GM23338 (cell line): Measurements from ENCODE around the gene ZNF385B. TPM values are rescaled to one million over a fixed set of nuclear protein-coding genes. Genes with fewer than 3 reads are reported as not detected.

Source experiments
- ATAC-seq: fragments of 200-7000 bp; cut with Tn5 transposase; 3 replicates; pipeline ENCODE4 v1.9.1; 2020
- DNase-seq: peaks from one replicate; pipeline ENCODE4 v3.0.0-alpha.2; 2015; ENCODE audit warnings: low spot score
- H2AFZ ChIP-seq: fragments of 200-600 bp; sonication (generic); 2 replicates; pipeline ENCODE4 v1.8.0; 2016; ENCODE audit warnings: antibody characterized with exemption, mild to moderate bottlenecking, moderate library complexity
- H3F3A ChIP-seq: fragments of 200-600 bp; sonication (generic); replicated peaks from 2 replicates; pipeline ENCODE4 v1.8.0; 2017; ENCODE audit warnings: antibody characterized with exemption, mixed run types, low read depth
- H3K27ac ChIP-seq: fragments of 200-600 bp; sonication (generic); 2 replicates; pipeline ENCODE4 v1.6.1; 2016; ENCODE audit warnings: low read depth
- H3K27me3 ChIP-seq: fragments of 200-600 bp; sonication (generic); 2 replicates; pipeline ENCODE4 v1.8.0; 2016; ENCODE audit warnings: mild to moderate bottlenecking, mixed run types, moderate library complexity; ENCODE audit not compliant: insufficient read depth
- H3K36me3 ChIP-seq: fragments of 200-600 bp; sonication (generic); 2 replicates; pipeline ENCODE4 v1.8.0; 2016; ENCODE audit warnings: mild to moderate bottlenecking; ENCODE audit not compliant: insufficient read depth
- H3K4me1 ChIP-seq: fragments of 200-600 bp; sonication (generic); 2 replicates; pipeline ENCODE4 v1.8.0; 2016; ENCODE audit warnings: mild to moderate bottlenecking, moderate library complexity; ENCODE audit not compliant: insufficient read depth
- H3K4me2 ChIP-seq: fragments of 200-600 bp; sonication (generic); 2 replicates; pipeline ENCODE4 v1.7.1; 2017; ENCODE audit warnings: mixed run types
- H3K4me3 ChIP-seq: fragments of 200-600 bp; sonication (generic); 2 replicates; pipeline ENCODE4 v1.6.1; 2016; ENCODE audit warnings: mixed run types
- H3K79me2 ChIP-seq: fragments of 200-600 bp; sonication (generic); replicated peaks from 2 replicates; pipeline ENCODE4 v1.8.0; 2017; ENCODE audit warnings: mild to moderate bottlenecking; ENCODE audit not compliant: insufficient read depth
- H3K9me2 ChIP-seq: fragments of 200-600 bp; sonication (generic); 2 replicates; pipeline ENCODE4 v1.8.0; 2017; ENCODE audit not compliant: insufficient read depth
- H4K20me1 ChIP-seq: fragments of 200-600 bp; sonication (generic); replicated peaks from 2 replicates; pipeline ENCODE4 v1.8.0; 2017; ENCODE audit warnings: mild to moderate bottlenecking; ENCODE audit not compliant: insufficient read depth
- H3K27ac Mint-ChIP-seq: 2 replicates; pipeline ENCODE4 v1.8.0; 2020; ENCODE audit warnings: inconsistent platforms, mild to moderate bottlenecking, moderate library complexity, mixed read lengths
- H3K27me3 Mint-ChIP-seq: 3 replicates; pipeline ENCODE4 v1.8.0; 2022; ENCODE audit warnings: low read depth, mild to moderate bottlenecking, moderate library complexity, mixed read lengths, inconsistent platforms; ENCODE audit not compliant: insufficient read depth, poor library complexity
- H3K36me3 Mint-ChIP-seq: 3 replicates; pipeline ENCODE4 v1.8.0; 2021; ENCODE audit warnings: low read depth, mild to moderate bottlenecking, inconsistent platforms, moderate library complexity, mixed read lengths
- H3K4me1 Mint-ChIP-seq: 3 replicates; pipeline ENCODE4 v1.8.0; 2020; ENCODE audit warnings: mild to moderate bottlenecking, inconsistent platforms, mixed read lengths
- H3K4me3 Mint-ChIP-seq: 3 replicates; pipeline ENCODE4 v1.8.0; 2021; ENCODE audit warnings: moderate library complexity, mild to moderate bottlenecking, inconsistent platforms, mixed read lengths
- H3K9me3 Mint-ChIP-seq: 3 replicates; pipeline ENCODE4 v1.8.0; 2020; ENCODE audit warnings: moderate library complexity, mild to moderate bottlenecking, inconsistent platforms, mixed read lengths
- CREB1 ChIP-seq: fragments of 250-450 bp; sonication (Bioruptor Pico); IDR thresholded peaks from 2 replicates; pipeline ENCODE4 v1.5.0; 2020; ENCODE audit warnings: low read depth, mild to moderate bottlenecking, moderate library complexity
- EZH2phosphoT487 ChIP-seq: fragments of 200-600 bp; sonication (generic); IDR thresholded peaks from one replicate; pipeline ENCODE4 v1.8.1; 2018; ENCODE audit warnings: antibody characterized with exemption; ENCODE audit not compliant: unreplicated experiment
- JUNB ChIP-seq: IDR thresholded peaks from one replicate; pipeline ENCODE4 v1.6.1; 2016; ENCODE audit warnings: antibody characterized with exemption; ENCODE audit not compliant: unreplicated experiment
- NANOG ChIP-seq: IDR thresholded peaks from 2 replicates; pipeline ENCODE4 v1.6.1; 2016; ENCODE audit warnings: antibody characterized with exemption, borderline replicate concordance
- POLR2AphosphoS5 ChIP-seq: IDR thresholded peaks from 2 replicates; pipeline ENCODE4 v1.6.1; 2016; ENCODE audit warnings: antibody characterized with exemption, low read depth
- STAT1 ChIP-seq: IDR thresholded peaks from one replicate; pipeline ENCODE4 v1.6.1; 2016; ENCODE audit warnings: antibody characterized with exemption; ENCODE audit not compliant: unreplicated experiment
- ZNF114 ChIP-seq: fragments of 250-450 bp; sonication (Bioruptor Pico); IDR thresholded peaks from 2 replicates; pipeline ENCODE4 v1.5.0; 2020; ENCODE audit warnings: mild to moderate bottlenecking, moderate library complexity
- ZNF331 ChIP-seq: fragments of 250-450 bp; sonication (Bioruptor Pico); IDR thresholded peaks from 2 replicates; pipeline ENCODE4 v1.5.0; 2020; ENCODE audit warnings: low read depth, mild to moderate bottlenecking, moderate library complexity
- ZNF462 ChIP-seq: fragments of 250-450 bp; sonication (Bioruptor Pico); IDR thresholded peaks from 2 replicates; pipeline ENCODE4 v1.5.0; 2020; ENCODE audit warnings: mild to moderate bottlenecking, moderate library complexity
- polyA plus RNA-seq: library from polyadenylated mRNA; unstranded; fragments of >200 nt; fragmentation: Nextera tagmentation; extraction: Ambion mirVana; gene quantifications from 2 replicates; pipeline ENCODE4 v1.2.1, GENCODE V29; 2016
- total RNA-seq: library from RNA; depleted of rRNA; stranded (reverse); fragments of >200 nt; shearing (Covaris generic); gene quantifications from 2 replicates; pipeline ENCODE4 v1.2.3, GENCODE V29; 2014
- TF ChIP-seq, protein P1 (sequence below): IDR thresholded peaks from one replicate; pipeline ENCODE4 v1.6.1; 2018; ENCODE audit warnings: antibody characterized with exemption; ENCODE audit not compliant: unreplicated experiment

The ZNF385B gene
- total and polyA plus RNA-seq, 2 experiments from 2014 or later = 1.5 to 4.6 TPM

DNA sequence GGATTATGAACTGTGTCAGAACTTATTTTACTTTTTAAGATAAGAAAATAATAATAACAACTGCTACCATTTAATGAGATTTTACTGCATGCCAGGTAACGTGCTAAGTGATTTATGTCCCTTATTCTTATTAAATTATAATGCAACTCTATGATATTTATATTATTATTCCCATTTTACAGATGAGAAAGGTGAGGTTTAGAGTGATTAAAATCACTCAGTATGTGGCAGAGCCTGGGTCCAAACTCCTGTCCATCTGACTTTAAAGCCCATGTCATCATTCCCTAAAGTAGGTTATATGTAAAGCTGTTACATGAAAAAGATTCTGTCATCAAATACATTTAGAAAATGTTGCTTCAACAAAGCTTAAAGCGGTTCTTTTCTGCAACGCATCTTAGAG, 308.0 kb downstream of the ZNF385B start:
- no peaks in the 10 kb centered on the region for H4K20me1 ChIP-seq
- no peaks in the 10 kb centered on the region; the same call in 2 of the 3 replicates for H3K9me3 Mint-ChIP-seq
- H3K27me3 ChIP-seq = no peaks in the 10 kb centered on the region
- no peaks in the 10 kb centered on the region for H3F3A ChIP-seq
- H3K4me1 Mint-ChIP-seq = peaks cover 34% of the 10 kb centered on the region
- no peak overlapping the region for H3K27ac ChIP-seq
- no peaks in the 10 kb centered on the region for H3K36me3 ChIP-seq
- TF ChIP-seq EZH2phosphoT487 (no peak), JUNB (no peak), POLR2AphosphoS5 (no peak), ZNF331 (CRISPR knock-in tag) (no peak), STAT1 (no peak), ZNF114 (CRISPR knock-in tag) (no peak), NANOG (no peak)
- no peaks in the 10 kb centered on the region for H3K79me2 ChIP-seq
- H3K9me2 ChIP-seq = no peaks in the 10 kb centered on the region
- DNase-seq (no peak), ATAC-seq (no peak)
- H3K4me3 Mint-ChIP-seq = no peak overlapping the region
- H3K27ac Mint-ChIP-seq = no peak overlapping the region
- no peaks in the 10 kb centered on the region for H3K36me3 Mint-ChIP-seq
- H3K4me1 ChIP-seq = peaks cover 36% of the 10 kb centered on the region
- no peak overlapping the region for H3K4me2 ChIP-seq
- peaks cover 6% of the 10 kb centered on the region for H3K27me3 Mint-ChIP-seq
- no peak overlapping the region for H2AFZ ChIP-seq
- H3K4me3 ChIP-seq = no peak overlapping the region

- Histone ChIP-seq H3K27ac (no peak overlapping the region), H3K9me2 (no peaks in the 10 kb centered on the region), H3K4me3 (0 out of 2 replicates have a peak overlapping the region, but pooled peaks have one; percentile 2), H3K27me3 (no peaks in the 10 kb centered on the region), H4K20me1 (no peaks in the 10 kb centered on the region), H3K79me2 (no peaks in the 10 kb centered on the region), H3K4me2 (peak overlapping the region; percentile 18), H3K4me1 (peaks cover 28% of the 10 kb centered on the region), H2AFZ (no peak overlapping the region), H3K36me3 (no peaks in the 10 kb centered on the region), H3F3A (no peaks in the 10 kb centered on the region)
- ATAC-seq (no peak), DNase-seq (no peak)
- Mint-ChIP-seq H3K36me3 (no peaks in the 10 kb centered on the region), H3K4me3 (no peak overlapping the region), H3K9me3 (no peaks in the 10 kb centered on the region; the same call in 2 of the 3 replicates), H3K4me1 (peaks cover 34% of the 10 kb centered on the region), H3K27me3 (peaks cover 8% of the 10 kb centered on the region), H3K27ac (peak overlapping the region; percentile 43; the same call in 1 of the 2 replicates)
- no peak for TF ChIP-seq EZH2phosphoT487
- TF ChIP-seq NANOG = no peak
- no peak for TF ChIP-seq ZNF331 (CRISPR knock-in tag)
- TF ChIP-seq CREB1 (CRISPR knock-in tag) = no peak
- TF ChIP-seq, protein P1, sequence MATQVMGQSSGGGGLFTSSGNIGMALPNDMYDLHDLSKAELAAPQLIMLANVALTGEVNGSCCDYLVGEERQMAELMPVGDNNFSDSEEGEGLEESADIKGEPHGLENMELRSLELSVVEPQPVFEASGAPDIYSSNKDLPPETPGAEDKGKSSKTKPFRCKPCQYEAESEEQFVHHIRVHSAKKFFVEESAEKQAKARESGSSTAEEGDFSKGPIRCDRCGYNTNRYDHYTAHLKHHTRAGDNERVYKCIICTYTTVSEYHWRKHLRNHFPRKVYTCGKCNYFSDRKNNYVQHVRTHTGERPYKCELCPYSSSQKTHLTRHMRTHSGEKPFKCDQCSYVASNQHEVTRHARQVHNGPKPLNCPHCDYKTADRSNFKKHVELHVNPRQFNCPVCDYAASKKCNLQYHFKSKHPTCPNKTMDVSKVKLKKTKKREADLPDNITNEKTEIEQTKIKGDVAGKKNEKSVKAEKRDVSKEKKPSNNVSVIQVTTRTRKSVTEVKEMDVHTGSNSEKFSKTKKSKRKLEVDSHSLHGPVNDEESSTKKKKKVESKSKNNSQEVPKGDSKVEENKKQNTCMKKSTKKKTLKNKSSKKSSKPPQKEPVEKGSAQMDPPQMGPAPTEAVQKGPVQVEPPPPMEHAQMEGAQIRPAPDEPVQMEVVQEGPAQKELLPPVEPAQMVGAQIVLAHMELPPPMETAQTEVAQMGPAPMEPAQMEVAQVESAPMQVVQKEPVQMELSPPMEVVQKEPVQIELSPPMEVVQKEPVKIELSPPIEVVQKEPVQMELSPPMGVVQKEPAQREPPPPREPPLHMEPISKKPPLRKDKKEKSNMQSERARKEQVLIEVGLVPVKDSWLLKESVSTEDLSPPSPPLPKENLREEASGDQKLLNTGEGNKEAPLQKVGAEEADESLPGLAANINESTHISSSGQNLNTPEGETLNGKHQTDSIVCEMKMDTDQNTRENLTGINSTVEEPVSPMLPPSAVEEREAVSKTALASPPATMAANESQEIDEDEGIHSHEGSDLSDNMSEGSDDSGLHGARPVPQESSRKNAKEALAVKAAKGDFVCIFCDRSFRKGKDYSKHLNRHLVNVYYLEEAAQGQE = no peak
- TF ChIP-seq ZNF462 (CRISPR knock-in tag) = no peak
These were observed 309.8 kb downstream of the ZNF385B start for GRCh38 chr2:179551539-179552045.
